OCI-LY3 (cell line): ENCODE measurements around the gene THRB.

Source experiments
- H2AFZ ChIP-seq: fragments of 200-600, 300-600 bp; shearing (Covaris generic); 2 replicates; pipeline ENCODE4 v1.6.0; 2014; ENCODE audit warnings: antibody characterized with exemption, low read depth, low read length
- H3K27ac ChIP-seq: fragments of 200-600, 300-600 bp; sonication (generic); 2 replicates; pipeline ENCODE4 v1.5.1; 2014; ENCODE audit warnings: mild to moderate bottlenecking, low read length, moderate library complexity, mixed read lengths
- H3K27me3 ChIP-seq: fragments of 200-600, 300-600 bp; sonication (generic); 2 replicates; pipeline ENCODE4 v1.6.1; 2014; ENCODE audit warnings: low read depth, low read length, mixed read lengths
- H3K36me3 ChIP-seq: fragments of 200-600, 300-600 bp; sonication (generic); replicated peaks from 2 replicates; pipeline ENCODE3; 2014; ENCODE audit warnings: low read depth, low read length, mixed read lengths
- H3K4me1 ChIP-seq: fragments of 300-600, 200-600 bp; sonication (generic); 2 replicates; pipeline ENCODE4 v1.6.1; 2014; ENCODE audit warnings: low read length, mixed read lengths
- H3K4me2 ChIP-seq: fragments of 200-600, 300-600 bp; sonication (generic); 2 replicates; pipeline ENCODE4 v1.6.1; 2014; ENCODE audit warnings: low read length, mixed read lengths
- H3K4me3 ChIP-seq: fragments of 300-600, 200-600 bp; sonication (generic); 2 replicates; pipeline ENCODE4 v1.5.1; 2014; ENCODE audit warnings: antibody characterized with exemption, mild to moderate bottlenecking, low read length, moderate library complexity
- H3K79me2 ChIP-seq: fragments of 300-600, 200-600 bp; shearing (Covaris generic); 2 replicates; pipeline ENCODE4 v1.6.1; 2014; ENCODE audit warnings: mild to moderate bottlenecking, low read length, mixed read lengths
- H3K9ac ChIP-seq: fragments of 300-600, 200-600 bp; shearing (Covaris generic); 2 replicates; pipeline ENCODE4 v1.6.0; 2014; ENCODE audit warnings: mild to moderate bottlenecking, low read length, moderate library complexity
- H3K9me3 ChIP-seq: fragments of 200-600, 300-600 bp; shearing (Covaris generic); 2 replicates; pipeline ENCODE4 v1.6.1; 2014; ENCODE audit warnings: low read length, mixed read lengths; ENCODE audit not compliant: insufficient read depth
- H4K20me1 ChIP-seq: fragments of 200-600, 300-600 bp; sonication (generic); 2 replicates; pipeline ENCODE4 v1.6.1; 2016; ENCODE audit warnings: low read length, mixed read lengths; ENCODE audit not compliant: insufficient read depth
- CTCF ChIP-seq: fragments of 200-600, 300-600 bp; sonication (generic); IDR thresholded peaks from 2 replicates; pipeline ENCODE4 v1.5.1; 2014; ENCODE audit warnings: antibody characterized with exemption, low read length, low read depth
- EZH2phosphoT487 ChIP-seq: fragments of 200-600 bp; shearing (Covaris generic); IDR thresholded peaks from 2 replicates; pipeline ENCODE4 v1.6.1; 2018; ENCODE audit warnings: antibody characterized with exemption, mixed run types, low read depth

Gene THRB

DNA sequence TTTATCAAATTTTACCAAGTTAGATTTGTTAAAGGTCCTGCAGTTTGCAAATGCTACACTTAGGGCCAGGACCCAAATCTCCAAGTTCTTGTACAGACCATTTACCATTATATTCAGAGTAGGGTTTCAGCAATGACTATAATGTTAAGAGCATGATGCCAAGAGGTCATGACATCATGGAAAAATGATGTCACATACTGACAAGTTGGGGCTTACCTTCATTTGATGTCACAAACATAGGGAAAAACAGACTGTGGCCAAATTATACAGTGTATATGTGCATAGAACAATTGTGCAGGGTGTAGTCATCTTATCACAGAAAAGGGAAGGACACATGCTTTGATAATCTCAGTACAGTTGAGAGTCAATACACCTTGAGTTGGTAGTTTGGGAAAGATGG, 10.1 kb upstream of the THRB start:
- no peak overlapping the region for H3K9ac ChIP-seq
- no peaks in the 10 kb centered on the region for H3K9me3 ChIP-seq
- peaks cover 65% of the 10 kb centered on the region for H3K4me1 ChIP-seq
- no peaks in the 10 kb centered on the region for H3K36me3 ChIP-seq
- peaks cover 59% of the 10 kb centered on the region for H3K27me3 ChIP-seq
- no peak overlapping the region for H3K4me3 ChIP-seq
- H3K27ac ChIP-seq: no peak overlapping the region
- no peak overlapping the region for H2AFZ ChIP-seq
- H4K20me1 ChIP-seq: peaks cover 21% of the 10 kb centered on the region; the same call in 1 of the 2 replicates
- TF ChIP-seq EZH2phosphoT487 (no peak), CTCF (no peak)
- no peak overlapping the region for H3K4me2 ChIP-seq
- H3K79me2 ChIP-seq: no peaks in the 10 kb centered on the region

DNA sequence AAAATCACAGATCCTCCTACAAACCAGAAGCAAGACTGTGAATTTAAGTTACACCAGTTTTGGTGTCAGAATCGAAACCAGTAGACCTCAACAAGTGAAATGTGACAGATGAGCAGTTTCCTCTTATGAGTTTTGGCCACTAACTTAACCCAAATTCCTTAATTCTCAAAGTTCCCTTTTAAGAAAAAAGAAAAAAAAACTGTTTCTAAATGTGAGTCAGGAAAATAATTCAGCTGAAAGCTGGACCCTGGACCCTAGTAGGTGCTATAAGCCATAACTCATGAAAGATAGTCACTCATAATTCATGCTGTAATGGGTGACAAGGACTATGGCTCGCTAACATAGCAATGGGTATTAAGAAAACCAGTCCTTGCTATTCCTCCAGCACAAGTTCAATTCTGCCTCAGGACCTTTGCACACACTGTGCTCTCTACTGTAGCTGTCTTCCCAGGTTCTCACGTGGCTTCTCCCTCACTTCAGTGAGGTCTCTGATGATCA, 9.0 kb upstream of the THRB start:
- TF ChIP-seq EZH2phosphoT487 (peak; percentile 71; the same call in 1 of the 2 replicates), CTCF (0 out of 2 replicates have a peak, but pooled peaks have one; percentile 17)
- peak overlapping the region; percentile 69 for H3K4me2 ChIP-seq

GRCh38 chr3:24502690-24503089, 8.0 kb upstream of the THRB start:
- peak overlapping the region; percentile 43 for H3K4me3 ChIP-seq
- no peak overlapping the region for H3K27ac ChIP-seq
- H2AFZ ChIP-seq: no peak overlapping the region
- peaks cover 63% of the 10 kb centered on the region for H3K27me3 ChIP-seq
- no peak overlapping the region for H3K9ac ChIP-seq
- TF ChIP-seq CTCF (no peak), EZH2phosphoT487 (no peak)
- peaks cover 21% of the 10 kb centered on the region; the same call in 1 of the 2 replicates for H4K20me1 ChIP-seq
- H3K4me1 ChIP-seq: peaks cover 57% of the 10 kb centered on the region
- no peaks in the 10 kb centered on the region for H3K9me3 ChIP-seq
- peak overlapping the region; percentile 69 for H3K4me2 ChIP-seq
- no peaks in the 10 kb centered on the region for H3K36me3 ChIP-seq
- H3K79me2 ChIP-seq: no peaks in the 10 kb centered on the region

More for the DNA sequence above, 9.0 kb upstream of the THRB start:
- H3K9ac ChIP-seq: no peak overlapping the region
- no peaks in the 10 kb centered on the region for H3K79me2 ChIP-seq
- H3K4me3 ChIP-seq: no peak overlapping the region
- no peak overlapping the region for H2AFZ ChIP-seq
- H3K36me3 ChIP-seq: no peaks in the 10 kb centered on the region
- peaks cover 65% of the 10 kb centered on the region for H3K4me1 ChIP-seq
- H3K9me3 ChIP-seq: no peaks in the 10 kb centered on the region
- H4K20me1 ChIP-seq: peaks cover 21% of the 10 kb centered on the region; the same call in 1 of the 2 replicates
- H3K27ac ChIP-seq: peak overlapping the region; percentile 30; the same call in 1 of the 2 replicates
- H3K27me3 ChIP-seq: peaks cover 58% of the 10 kb centered on the region

GRCh38 chr3:24500806-24501205, 6.2 kb upstream of the THRB start:
- peak overlapping the region; percentile 56 for H3K4me2 ChIP-seq
- H3K9me3 ChIP-seq: no peaks in the 10 kb centered on the region
- H3K4me3 ChIP-seq: peak overlapping the region; percentile 25; the same call in 1 of the 2 replicates

More at GRCh38 chr3:24500806-24501205, 6.2 kb upstream of the THRB start:
- H3K36me3 ChIP-seq: no peaks in the 10 kb centered on the region
- no peak for TF ChIP-seq CTCF
- TF ChIP-seq EZH2phosphoT487: no peak
- no peak overlapping the region for H3K9ac ChIP-seq
- no peaks in the 10 kb centered on the region for H3K79me2 ChIP-seq
- H3K4me1 ChIP-seq: peaks cover 50% of the 10 kb centered on the region
- peaks cover 62% of the 10 kb centered on the region for H3K27me3 ChIP-seq
- H3K27ac ChIP-seq: no peak overlapping the region
- H4K20me1 ChIP-seq: peaks cover 21% of the 10 kb centered on the region; the same call in 1 of the 2 replicates
- no peak overlapping the region for H2AFZ ChIP-seq
